ENCODE results near the gene IQCM. TPM values are rescaled to one million over a fixed set of nuclear protein-coding genes. Genes with fewer than 3 reads are reported as not detected.

IQCM gene
- total RNA-seq, 1 experiment from 2014 or later, result 0.11 TPM

- no peak for DNase-seq (ENCODE audit: low spot score)
- ATAC-seq, result no peak
- H3K4me3 Mint-ChIP-seq, result no peak overlapping the region
- TF ChIP-seq NFE2L1 (CRISPR knock-in tag; IDR thresholded peaks at IDR 0.05), result no peak
- TF ChIP-seq ERG (CRISPR knock-in tag; IDR thresholded peaks at IDR 0.05), result no peak
- no peak for TF ChIP-seq KAT7 (CRISPR knock-in tag; IDR thresholded peaks at IDR 0.05; ENCODE audit: borderline replicate concordance)
- TF ChIP-seq STAT6 (CRISPR knock-in tag; conservative IDR thresholded peaks at IDR 0.05; ENCODE audit: low read depth), result no peak
- TF ChIP-seq, protein P1, sequence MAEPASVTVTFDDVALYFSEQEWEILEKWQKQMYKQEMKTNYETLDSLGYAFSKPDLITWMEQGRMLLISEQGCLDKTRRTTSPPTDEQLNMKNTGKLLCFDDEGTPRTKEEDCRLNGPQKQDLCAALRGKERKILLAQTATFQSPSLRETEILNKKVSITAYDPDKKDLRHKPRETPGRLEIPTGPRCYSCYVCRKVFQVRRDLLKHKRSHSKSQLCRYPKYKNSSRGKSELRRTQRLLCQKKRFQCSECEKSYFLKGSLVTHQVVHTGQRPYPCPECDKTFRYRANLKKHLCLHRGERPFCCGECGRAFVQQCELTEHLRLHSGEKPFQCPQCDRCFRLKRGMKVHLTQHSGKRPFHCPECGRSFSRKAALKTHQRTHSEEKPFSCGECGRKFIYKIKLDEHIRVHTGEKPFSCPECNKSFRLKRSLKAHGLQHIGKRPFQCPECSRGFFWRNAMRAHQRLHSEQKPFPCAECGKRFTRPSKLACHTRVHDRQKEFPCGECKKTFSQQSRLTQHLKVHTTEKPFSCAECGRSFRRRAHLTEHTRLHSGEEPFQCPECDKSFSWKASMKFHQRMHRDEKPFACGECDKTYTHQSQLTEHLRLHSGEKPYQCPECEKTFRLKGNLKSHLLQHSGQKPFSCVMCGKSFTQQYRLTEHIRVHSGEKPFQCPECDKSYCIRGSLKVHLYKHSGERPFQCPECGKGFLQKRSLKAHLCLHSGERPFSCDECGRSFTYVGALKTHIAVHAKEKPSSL (CRISPR knock-in tag; conservative IDR thresholded peaks at IDR 0.05), result no peak
- TF ChIP-seq ZSCAN18 (CRISPR knock-in tag; IDR thresholded peaks at IDR 0.05), result no peak
- ChIA-PET CTCF (no interaction called here), POLR2A (no interaction called here)
- peaks cover 8% of the 10 kb centered on the region for H3K4me1 Mint-ChIP-seq
- peaks cover 17% of the 10 kb centered on the region for H3K9me3 Mint-ChIP-seq
- H3K27ac Mint-ChIP-seq, result peak overlapping the region; percentile 5; the same call in 1 of the 2 replicates
- no peaks in the 10 kb centered on the region for H3K36me3 Mint-ChIP-seq
- H3K27me3 Mint-ChIP-seq (ENCODE audit: low read depth), result no peaks in the 10 kb centered on the region
Measured at GRCh38 chr4:149518471-149518870, 297.2 kb downstream of the IQCM start.

DNA sequence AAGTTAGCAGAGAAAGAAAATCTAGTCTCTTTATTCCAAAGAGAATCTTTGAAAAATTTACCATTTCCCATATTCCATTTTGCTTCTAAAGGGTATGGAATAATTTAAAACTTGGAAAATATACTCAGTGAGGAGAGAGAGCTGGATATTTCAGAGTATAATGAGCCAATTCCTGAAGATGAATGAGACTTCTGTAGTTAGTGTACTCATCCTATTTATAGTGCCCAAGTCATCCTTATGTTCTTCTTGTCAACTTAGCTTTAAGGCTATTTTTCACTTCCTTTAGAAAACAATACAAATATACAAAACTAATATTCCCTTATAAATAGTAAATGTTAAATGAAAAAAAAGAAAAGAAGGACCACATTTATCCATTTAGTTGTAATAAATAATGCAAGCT is 302.6 kb downstream of the IQCM start:
- CTCF ChIA-PET, result no interaction called here
- peaks cover 33% of the 10 kb centered on the region for H3K9me3 Mint-ChIP-seq
- no peak overlapping the region for H3K27ac Mint-ChIP-seq
- POLR2A ChIA-PET, result no interaction called here
- no peak for ATAC-seq
- H3K27me3 Mint-ChIP-seq (ENCODE audit: low read depth), result no peaks in the 10 kb centered on the region
- DNase-seq (ENCODE audit: low spot score), result no peak
- H3K36me3 Mint-ChIP-seq, result peaks cover 10% of the 10 kb centered on the region
- H3K4me3 Mint-ChIP-seq, result no peak overlapping the region
- H3K4me1 Mint-ChIP-seq, result no peaks in the 10 kb centered on the region
- TF ChIP-seq, protein P2, sequence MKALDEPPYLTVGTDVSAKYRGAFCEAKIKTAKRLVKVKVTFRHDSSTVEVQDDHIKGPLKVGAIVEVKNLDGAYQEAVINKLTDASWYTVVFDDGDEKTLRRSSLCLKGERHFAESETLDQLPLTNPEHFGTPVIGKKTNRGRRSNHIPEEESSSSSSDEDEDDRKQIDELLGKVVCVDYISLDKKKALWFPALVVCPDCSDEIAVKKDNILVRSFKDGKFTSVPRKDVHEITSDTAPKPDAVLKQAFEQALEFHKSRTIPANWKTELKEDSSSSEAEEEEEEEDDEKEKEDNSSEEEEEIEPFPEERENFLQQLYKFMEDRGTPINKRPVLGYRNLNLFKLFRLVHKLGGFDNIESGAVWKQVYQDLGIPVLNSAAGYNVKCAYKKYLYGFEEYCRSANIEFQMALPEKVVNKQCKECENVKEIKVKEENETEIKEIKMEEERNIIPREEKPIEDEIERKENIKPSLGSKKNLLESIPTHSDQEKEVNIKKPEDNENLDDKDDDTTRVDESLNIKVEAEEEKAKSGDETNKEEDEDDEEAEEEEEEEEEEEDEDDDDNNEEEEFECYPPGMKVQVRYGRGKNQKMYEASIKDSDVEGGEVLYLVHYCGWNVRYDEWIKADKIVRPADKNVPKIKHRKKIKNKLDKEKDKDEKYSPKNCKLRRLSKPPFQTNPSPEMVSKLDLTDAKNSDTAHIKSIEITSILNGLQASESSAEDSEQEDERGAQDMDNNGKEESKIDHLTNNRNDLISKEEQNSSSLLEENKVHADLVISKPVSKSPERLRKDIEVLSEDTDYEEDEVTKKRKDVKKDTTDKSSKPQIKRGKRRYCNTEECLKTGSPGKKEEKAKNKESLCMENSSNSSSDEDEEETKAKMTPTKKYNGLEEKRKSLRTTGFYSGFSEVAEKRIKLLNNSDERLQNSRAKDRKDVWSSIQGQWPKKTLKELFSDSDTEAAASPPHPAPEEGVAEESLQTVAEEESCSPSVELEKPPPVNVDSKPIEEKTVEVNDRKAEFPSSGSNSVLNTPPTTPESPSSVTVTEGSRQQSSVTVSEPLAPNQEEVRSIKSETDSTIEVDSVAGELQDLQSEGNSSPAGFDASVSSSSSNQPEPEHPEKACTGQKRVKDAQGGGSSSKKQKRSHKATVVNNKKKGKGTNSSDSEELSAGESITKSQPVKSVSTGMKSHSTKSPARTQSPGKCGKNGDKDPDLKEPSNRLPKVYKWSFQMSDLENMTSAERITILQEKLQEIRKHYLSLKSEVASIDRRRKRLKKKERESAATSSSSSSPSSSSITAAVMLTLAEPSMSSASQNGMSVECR (CRISPR knock-in tag; IDR thresholded peaks at IDR 0.05; ENCODE audit: borderline replicate concordance), result no peak
- no peak for TF ChIP-seq ZSCAN18 (CRISPR knock-in tag; IDR thresholded peaks at IDR 0.05)
